22Rv1 (cell line): ENCODE results near the gene PGPEP1.

ENCODE experiments used
- H3K27ac ChIP-seq: fragments of 450-650 bp; 2 replicates; pipeline ENCODE4 v1.5.1; 2017
- ZFX ChIP-seq: fragments of 450-650 bp; IDR thresholded peaks from 2 replicates; pipeline ENCODE4 v1.6.1; 2017; ENCODE audit warnings: antibody characterized with exemption, borderline replicate concordance
- TF ChIP-seq, protein P1 (sequence below): fragments of 450-650 bp; IDR thresholded peaks from 2 replicates; pipeline ENCODE4 v1.5.1; 2017; ENCODE audit warnings: mild to moderate bottlenecking

Gene PGPEP1

GRCh38 chr19:18412610-18413239, 72.3 kb downstream of the PGPEP1 start:
- no peak overlapping the region for H3K27ac ChIP-seq
- TF ChIP-seq, protein P1, sequence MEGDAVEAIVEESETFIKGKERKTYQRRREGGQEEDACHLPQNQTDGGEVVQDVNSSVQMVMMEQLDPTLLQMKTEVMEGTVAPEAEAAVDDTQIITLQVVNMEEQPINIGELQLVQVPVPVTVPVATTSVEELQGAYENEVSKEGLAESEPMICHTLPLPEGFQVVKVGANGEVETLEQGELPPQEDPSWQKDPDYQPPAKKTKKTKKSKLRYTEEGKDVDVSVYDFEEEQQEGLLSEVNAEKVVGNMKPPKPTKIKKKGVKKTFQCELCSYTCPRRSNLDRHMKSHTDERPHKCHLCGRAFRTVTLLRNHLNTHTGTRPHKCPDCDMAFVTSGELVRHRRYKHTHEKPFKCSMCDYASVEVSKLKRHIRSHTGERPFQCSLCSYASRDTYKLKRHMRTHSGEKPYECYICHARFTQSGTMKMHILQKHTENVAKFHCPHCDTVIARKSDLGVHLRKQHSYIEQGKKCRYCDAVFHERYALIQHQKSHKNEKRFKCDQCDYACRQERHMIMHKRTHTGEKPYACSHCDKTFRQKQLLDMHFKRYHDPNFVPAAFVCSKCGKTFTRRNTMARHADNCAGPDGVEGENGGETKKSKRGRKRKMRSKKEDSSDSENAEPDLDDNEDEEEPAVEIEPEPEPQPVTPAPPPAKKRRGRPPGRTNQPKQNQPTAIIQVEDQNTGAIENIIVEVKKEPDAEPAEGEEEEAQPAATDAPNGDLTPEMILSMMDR, result no peak; the same call in 1 of the 2 replicates
- no peak for TF ChIP-seq ZFX

DNA sequence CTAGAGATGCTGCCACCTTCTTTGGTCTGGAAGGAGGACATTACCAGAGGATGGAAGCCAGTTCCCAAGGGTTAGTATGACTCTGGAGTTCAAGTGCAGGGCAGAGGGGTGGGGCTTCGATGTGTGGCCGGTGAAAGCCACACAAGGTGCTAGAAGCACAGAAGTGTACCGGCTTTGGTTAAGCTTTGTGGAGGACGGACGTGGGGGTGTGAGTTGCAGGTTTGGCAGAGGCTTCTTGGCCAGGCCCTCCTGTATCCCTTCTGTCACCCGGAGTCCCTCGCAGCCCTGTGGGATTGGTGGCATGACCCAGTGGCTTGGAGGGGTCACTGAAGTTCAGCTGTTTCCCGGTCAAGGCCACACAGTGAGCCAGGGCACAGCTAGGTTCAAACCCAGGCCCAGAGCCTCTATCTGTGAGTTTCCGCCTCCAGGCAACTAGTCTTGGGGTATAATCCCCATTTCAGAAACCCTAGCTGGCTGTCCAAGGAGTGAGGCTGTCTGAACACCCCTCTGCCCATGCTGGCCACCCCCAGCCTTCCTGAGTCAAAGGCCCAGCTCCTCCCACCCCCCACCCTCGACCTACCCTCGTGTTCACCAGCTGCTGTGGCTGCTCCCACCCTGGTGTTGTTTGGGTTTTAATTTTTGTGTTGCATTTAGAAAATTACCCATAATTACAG, 74.2 kb downstream of the PGPEP1 start:
- TF ChIP-seq, protein P1, result no peak
- no peak for TF ChIP-seq ZFX
- H3K27ac ChIP-seq, result no peak overlapping the region

- no peak overlapping the region for H3K27ac ChIP-seq
- no peak for TF ChIP-seq ZFX
- TF ChIP-seq, protein P1, result no peak
Observed at GRCh38 chr19:18415178-18415867, 74.9 kb downstream of the PGPEP1 start.

DNA sequence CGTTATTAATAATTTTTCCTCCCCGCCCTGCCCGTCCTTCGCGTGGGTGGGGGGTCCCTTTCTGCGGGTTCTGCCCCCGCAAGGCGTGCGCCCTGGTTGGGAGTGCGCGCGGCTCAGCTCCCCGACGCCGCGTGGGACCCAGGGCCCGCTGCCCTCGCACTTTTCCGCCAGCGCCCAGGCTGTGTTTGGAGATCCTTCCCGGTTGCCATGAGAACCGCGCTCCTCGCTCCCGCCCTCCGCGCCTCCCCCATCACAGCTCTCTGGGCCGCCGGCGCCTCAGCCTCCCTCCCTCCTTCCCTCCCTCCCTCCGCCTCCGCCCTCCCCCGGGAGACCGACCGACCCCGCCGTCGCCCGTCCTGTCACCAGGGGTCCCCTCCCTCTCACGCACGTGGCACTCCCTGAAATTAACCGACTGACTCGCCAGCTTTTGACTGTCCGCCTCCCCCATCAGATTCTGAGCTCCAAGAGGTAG, 76.4 kb downstream of the PGPEP1 start:
- TF ChIP-seq ZFX, result no peak
- TF ChIP-seq, protein P1, result no peak
- H3K27ac ChIP-seq, result peak overlapping the region; percentile 90

- peak overlapping the region; percentile 90 for H3K27ac ChIP-seq
- no peak for TF ChIP-seq ZFX
- TF ChIP-seq, protein P1, result no peak
Observed at GRCh38 chr19:18417250-18418028, 77.0 kb downstream of the PGPEP1 start.

DNA sequence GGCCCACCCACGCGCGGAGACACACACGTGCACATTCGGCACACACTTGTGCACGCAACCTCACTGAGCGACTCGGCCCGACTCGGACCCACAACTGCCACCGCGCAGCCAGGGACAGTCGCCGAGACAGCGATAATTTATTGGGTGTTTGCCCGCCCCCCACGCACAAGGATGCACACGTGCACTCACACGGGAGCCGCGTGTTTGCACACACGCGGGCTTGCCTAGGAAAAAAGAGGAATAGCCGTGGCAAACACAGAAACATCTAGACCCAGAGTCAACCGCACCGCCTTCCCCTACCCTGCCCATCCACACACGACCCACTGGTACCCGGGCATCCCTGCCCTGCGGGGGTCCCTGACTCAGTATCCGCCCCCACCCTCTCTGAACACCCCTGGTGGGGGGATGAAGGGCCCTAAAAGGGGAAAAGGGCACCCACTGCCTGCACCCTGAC, 77.7 kb downstream of the PGPEP1 start:
- no peak for TF ChIP-seq ZFX
- TF ChIP-seq, protein P1, result no peak
- peak overlapping the region; percentile 90 for H3K27ac ChIP-seq
